Measurements from ENCODE around the gene MLYCD. TPM values are rescaled to one million over a fixed set of nuclear protein-coding genes. Genes with fewer than 3 reads are reported as not detected.

MLYCD gene
- total RNA-seq = 1.2 and 1.8 TPM in 2 replicates

DNA sequence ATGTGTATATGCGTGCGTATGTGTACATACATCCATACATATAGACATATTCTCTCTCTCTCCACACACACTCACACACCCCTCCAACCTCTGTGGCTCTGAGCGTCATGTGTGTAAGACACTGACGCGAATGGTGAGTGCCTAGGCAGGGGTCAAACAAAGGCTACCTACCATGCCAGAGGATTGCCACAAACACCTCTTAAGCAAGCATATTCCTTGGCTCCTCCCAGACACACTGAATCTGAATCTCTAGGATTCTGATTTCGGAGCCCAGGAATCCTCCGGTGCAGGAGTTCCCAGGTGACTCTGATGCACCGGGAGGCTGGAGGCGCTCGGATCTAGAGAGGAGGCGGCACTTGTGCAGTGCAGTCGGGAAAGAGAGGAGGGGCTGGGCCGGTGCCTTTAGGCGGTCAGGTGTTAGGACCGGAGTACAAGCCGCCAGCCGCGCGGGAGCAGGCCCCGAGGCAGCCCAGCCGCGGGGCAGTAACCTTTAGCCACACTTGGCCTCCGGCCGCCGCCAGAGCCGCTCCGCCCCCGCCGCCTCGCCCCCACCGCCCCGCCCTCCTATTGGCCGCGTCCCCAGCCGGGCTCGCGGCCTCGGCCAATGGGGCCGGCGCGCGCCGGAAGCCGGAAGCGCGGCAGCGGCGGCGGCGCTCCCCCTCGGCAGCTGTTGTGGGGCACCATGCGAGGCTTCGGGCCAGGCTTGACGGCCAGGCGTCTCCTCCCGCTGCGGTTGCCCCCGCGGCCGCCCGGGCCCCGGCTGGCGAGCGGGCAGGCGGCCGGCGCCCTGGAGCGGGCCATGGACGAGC lies at the start of gene MLYCD:
TSS of gene MLYCD (plus strand) at position 653 of the 809 bp plus-strand sequence. CDS start at position 683, 30 bp downstream.

DNA sequence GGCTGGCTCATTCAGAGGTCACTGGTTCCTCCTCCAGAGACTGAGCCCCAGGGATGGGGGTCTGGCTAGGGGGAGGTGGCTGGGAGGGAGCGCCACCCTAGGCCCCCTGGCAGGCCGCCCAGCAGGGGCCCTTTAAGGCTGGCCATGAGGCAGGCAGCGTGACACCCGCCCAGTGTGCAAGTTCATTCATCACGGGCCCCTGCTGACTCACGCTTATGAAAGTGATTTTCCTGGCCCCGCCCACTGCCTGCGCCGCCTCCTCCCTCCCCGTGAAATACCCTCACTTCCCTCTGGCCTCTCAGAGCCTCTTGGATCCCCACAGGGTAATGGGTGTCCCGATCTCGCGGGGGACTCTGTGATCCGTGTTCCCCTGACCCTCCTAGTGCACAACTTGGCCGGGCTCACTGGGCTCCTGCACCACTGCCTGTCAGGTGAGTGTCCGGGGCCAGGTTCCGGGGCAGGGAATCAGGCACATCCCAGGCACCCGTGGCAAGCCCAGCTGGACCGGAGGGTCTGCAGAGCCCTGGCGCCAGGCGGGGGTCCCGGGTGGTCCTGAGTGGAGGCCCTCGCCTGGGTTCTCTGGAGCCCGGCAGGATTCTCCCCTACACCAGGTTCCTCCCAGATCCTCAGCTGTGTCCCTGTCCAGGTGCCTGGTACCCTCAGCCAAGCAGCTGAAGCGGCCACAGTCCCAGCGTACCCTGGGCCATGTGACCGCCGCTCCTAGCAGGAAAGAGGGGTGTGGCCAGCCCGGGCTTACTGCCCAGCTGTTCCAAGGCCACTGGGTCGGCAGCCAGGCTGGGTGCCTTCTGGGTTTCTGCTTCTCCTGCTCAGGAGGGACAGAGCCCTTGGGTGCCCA lies 54.3 kb downstream of the MLYCD start, which contains the start of gene OSGIN1:
TSS of gene OSGIN1 (plus strand) at position 301 of the 856 bp plus-strand sequence. CDS start 4,432 bp downstream, outside the sequence.

DNA sequence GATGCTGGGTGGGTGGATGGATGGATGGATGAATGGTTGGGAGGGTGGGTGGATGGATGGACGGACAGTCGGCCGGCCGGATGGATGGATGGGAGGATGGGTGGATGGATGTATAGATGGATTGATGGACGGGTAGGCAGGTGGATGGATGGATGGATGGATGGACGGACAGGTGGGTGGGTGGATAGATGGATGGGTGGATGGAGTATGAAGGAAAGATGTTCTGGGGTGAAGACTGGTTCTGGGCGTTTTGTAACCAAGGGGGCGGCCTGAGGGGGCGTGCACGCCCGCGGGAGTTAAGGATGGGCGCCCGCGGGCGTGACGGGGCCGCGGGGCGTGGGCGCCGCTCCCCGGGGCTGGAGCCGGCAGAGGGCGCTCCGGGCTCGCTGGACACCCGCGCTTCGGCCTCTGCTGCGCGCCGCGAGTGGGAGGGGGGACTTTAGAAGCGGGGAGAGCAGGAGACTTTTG lies 69.0 kb downstream of the MLYCD start, which contains the start of gene NECAB2:
TSS of gene NECAB2 (plus strand) at position 407 of the 468 bp plus-strand sequence. CDS start 405 bp downstream, outside the sequence.

Other genes starting within 250 kb of the MLYCD start
- 16.5 and 17.1 TPM in 2 replicates for gene HSBP1, start 91.1 kb upstream of the MLYCD start, total RNA-seq
- 0.67 and 1.2 TPM in 2 replicates for gene OSGIN1, start 54.1 kb downstream of the MLYCD start, total RNA-seq
- gene NECAB2, start 69.1 kb downstream of the MLYCD start, total RNA-seq = 0.30 TPM in 1 of 2 replicates, not detected in the other
- gene SLC38A8, start 143.7 kb downstream of the MLYCD start, total RNA-seq = not detected in 2 replicates
- gene MBTPS1, start 217.8 kb downstream of the MLYCD start, total RNA-seq = 59.7 and 61.2 TPM in 2 replicates
- 8.4 and 13.4 TPM in 2 replicates for gene HSDL1, start 246.1 kb downstream of the MLYCD start, total RNA-seq
- not detected in 2 replicates for gene DNAAF1, start 246.2 kb downstream of the MLYCD start, total RNA-seq

Data from bronchus fibroblast of lung (primary cell).